Measurements from ENCODE around the gene ANKLE2. TPM values are rescaled to one million over a fixed set of nuclear protein-coding genes. Genes with fewer than 3 reads are reported as not detected.

The ANKLE2 gene
- total RNA-seq, 1 donor from 2014 or later, result 96.4 TPM

- DNase-seq (ENCODE audit: low spot score), result no peak
- TF ChIP-seq CTCF (IDR thresholded peaks at IDR 0.05), result no peak
- H3K36me3 Mint-ChIP-seq (ENCODE audit: low read depth), result no peaks in the 10 kb centered on the region
- no peak overlapping the region for H3K27ac Mint-ChIP-seq (ENCODE audit: unreplicated experiment)
- H3K9me3 Mint-ChIP-seq (ENCODE audit: low read depth), result no peaks in the 10 kb centered on the region
- H3K4me3 Mint-ChIP-seq (ENCODE audit: unreplicated experiment), result no peak overlapping the region
- no peaks in the 10 kb centered on the region for H3K27me3 Mint-ChIP-seq (ENCODE audit: low read depth)
- H3K4me1 Mint-ChIP-seq (ENCODE audit: low read depth), result peaks cover 15% of the 10 kb centered on the region
Observed at GRCh38 chr12:132713123-132713522, 48.5 kb downstream of the ANKLE2 start.

- H3K27ac Mint-ChIP-seq (ENCODE audit: unreplicated experiment), result peak overlapping the region; percentile 82
- DNase-seq (ENCODE audit: low spot score), result no peak
Observed at GRCh38 chr12:132711080-132711843, 50.4 kb downstream of the ANKLE2 start.

GRCh38 chr12:132710405-132711079 is 51.1 kb downstream of the ANKLE2 start, which contains the start of gene PGAM5:
TSS of gene PGAM5 (plus strand) at chr12:132710842. CDS start at chr12:132710877, 35 bp downstream.
- Mint-ChIP-seq H3K4me1 (ENCODE audit: low read depth) (peaks cover 15% of the 10 kb centered on the region), H3K27me3 (ENCODE audit: low read depth) (no peaks in the 10 kb centered on the region), H3K9me3 (ENCODE audit: low read depth) (no peaks in the 10 kb centered on the region), H3K36me3 (ENCODE audit: low read depth) (no peaks in the 10 kb centered on the region), H3K27ac (ENCODE audit: unreplicated experiment) (peak within 1 kb of the TSS; percentile 82), H3K4me3 (ENCODE audit: unreplicated experiment) (peak within 1 kb of the TSS; percentile 90)
- DNase-seq (ENCODE audit: low spot score), result peak; percentile 92
- TF ChIP-seq CTCF (IDR thresholded peaks at IDR 0.05), result peak; percentile 19

More at GRCh38 chr12:132711080-132711843, 50.4 kb downstream of the ANKLE2 start:
- no peaks in the 10 kb centered on the region for H3K9me3 Mint-ChIP-seq (ENCODE audit: low read depth)
- H3K4me1 Mint-ChIP-seq (ENCODE audit: low read depth), result peaks cover 15% of the 10 kb centered on the region
- peak overlapping the region; percentile 77 for H3K4me3 Mint-ChIP-seq (ENCODE audit: unreplicated experiment)
- no peak for TF ChIP-seq CTCF (IDR thresholded peaks at IDR 0.05)
- no peaks in the 10 kb centered on the region for H3K36me3 Mint-ChIP-seq (ENCODE audit: low read depth)
- H3K27me3 Mint-ChIP-seq (ENCODE audit: low read depth), result no peaks in the 10 kb centered on the region

- Mint-ChIP-seq H3K36me3 (ENCODE audit: low read depth) (no peaks in the 10 kb centered on the region), H3K4me1 (ENCODE audit: low read depth) (peaks cover 15% of the 10 kb centered on the region), H3K27ac (ENCODE audit: unreplicated experiment) (peak overlapping the region; percentile 81), H3K4me3 (ENCODE audit: unreplicated experiment) (peak overlapping the region; percentile 90), H3K9me3 (ENCODE audit: low read depth) (no peaks in the 10 kb centered on the region), H3K27me3 (ENCODE audit: low read depth) (no peaks in the 10 kb centered on the region)
- TF ChIP-seq CTCF (IDR thresholded peaks at IDR 0.05), result no peak
- no peak for DNase-seq (ENCODE audit: low spot score)
Observed at GRCh38 chr12:132710043-132710404, 51.6 kb downstream of the ANKLE2 start.

- TF ChIP-seq CTCF (IDR thresholded peaks at IDR 0.05), result no peak
- H3K4me3 Mint-ChIP-seq (ENCODE audit: unreplicated experiment), result no peak overlapping the region
- no peaks in the 10 kb centered on the region for H3K9me3 Mint-ChIP-seq (ENCODE audit: low read depth)
- H3K27me3 Mint-ChIP-seq (ENCODE audit: low read depth), result no peaks in the 10 kb centered on the region
- DNase-seq (ENCODE audit: low spot score), result no peak
- peak overlapping the region; percentile 71 for H3K27ac Mint-ChIP-seq (ENCODE audit: unreplicated experiment)
- peaks cover 15% of the 10 kb centered on the region for H3K4me1 Mint-ChIP-seq (ENCODE audit: low read depth)
- no peaks in the 10 kb centered on the region for H3K36me3 Mint-ChIP-seq (ENCODE audit: low read depth)
Observed at GRCh38 chr12:132708150-132708549, 53.5 kb downstream of the ANKLE2 start.

All from chondrocyte (in vitro differentiated cells).